22Rv1 (cell line): Measurements from ENCODE around the gene CMC2.

Experiments used
- H3K27ac ChIP-seq: fragments of 450-650 bp; 2 replicates; pipeline ENCODE4 v1.5.1; 2017
- ZFX ChIP-seq: fragments of 450-650 bp; IDR thresholded peaks from 2 replicates; pipeline ENCODE4 v1.6.1; 2017; ENCODE audit warnings: antibody characterized with exemption, borderline replicate concordance
- TF ChIP-seq, protein P1 (sequence below): fragments of 450-650 bp; IDR thresholded peaks from 2 replicates; pipeline ENCODE4 v1.5.1; 2017; ENCODE audit warnings: mild to moderate bottlenecking

The CMC2 gene

DNA sequence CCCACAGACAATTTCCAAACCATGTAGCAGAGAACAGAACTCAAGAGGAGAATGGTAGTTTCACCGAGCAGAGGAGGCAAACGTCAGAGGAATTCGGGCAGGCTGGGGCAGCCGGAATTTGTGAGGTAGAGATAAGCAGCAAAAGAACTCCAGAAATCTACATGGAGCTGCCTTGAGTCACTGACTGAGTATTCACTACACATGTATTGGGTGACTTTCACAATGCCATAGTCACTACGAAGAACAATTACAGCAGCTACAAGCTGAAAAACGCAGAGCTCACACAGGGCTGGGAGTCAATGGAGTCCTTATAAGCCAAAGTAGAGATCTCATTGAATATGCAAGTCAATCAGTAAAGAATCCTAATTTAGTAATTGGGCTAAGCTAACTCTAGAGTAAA lies 13.4 kb downstream of the CMC2 start:
- peak overlapping the region; percentile 68 for H3K27ac ChIP-seq
- TF ChIP-seq, protein P1, sequence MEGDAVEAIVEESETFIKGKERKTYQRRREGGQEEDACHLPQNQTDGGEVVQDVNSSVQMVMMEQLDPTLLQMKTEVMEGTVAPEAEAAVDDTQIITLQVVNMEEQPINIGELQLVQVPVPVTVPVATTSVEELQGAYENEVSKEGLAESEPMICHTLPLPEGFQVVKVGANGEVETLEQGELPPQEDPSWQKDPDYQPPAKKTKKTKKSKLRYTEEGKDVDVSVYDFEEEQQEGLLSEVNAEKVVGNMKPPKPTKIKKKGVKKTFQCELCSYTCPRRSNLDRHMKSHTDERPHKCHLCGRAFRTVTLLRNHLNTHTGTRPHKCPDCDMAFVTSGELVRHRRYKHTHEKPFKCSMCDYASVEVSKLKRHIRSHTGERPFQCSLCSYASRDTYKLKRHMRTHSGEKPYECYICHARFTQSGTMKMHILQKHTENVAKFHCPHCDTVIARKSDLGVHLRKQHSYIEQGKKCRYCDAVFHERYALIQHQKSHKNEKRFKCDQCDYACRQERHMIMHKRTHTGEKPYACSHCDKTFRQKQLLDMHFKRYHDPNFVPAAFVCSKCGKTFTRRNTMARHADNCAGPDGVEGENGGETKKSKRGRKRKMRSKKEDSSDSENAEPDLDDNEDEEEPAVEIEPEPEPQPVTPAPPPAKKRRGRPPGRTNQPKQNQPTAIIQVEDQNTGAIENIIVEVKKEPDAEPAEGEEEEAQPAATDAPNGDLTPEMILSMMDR, result no peak
- no peak for TF ChIP-seq ZFX

DNA sequence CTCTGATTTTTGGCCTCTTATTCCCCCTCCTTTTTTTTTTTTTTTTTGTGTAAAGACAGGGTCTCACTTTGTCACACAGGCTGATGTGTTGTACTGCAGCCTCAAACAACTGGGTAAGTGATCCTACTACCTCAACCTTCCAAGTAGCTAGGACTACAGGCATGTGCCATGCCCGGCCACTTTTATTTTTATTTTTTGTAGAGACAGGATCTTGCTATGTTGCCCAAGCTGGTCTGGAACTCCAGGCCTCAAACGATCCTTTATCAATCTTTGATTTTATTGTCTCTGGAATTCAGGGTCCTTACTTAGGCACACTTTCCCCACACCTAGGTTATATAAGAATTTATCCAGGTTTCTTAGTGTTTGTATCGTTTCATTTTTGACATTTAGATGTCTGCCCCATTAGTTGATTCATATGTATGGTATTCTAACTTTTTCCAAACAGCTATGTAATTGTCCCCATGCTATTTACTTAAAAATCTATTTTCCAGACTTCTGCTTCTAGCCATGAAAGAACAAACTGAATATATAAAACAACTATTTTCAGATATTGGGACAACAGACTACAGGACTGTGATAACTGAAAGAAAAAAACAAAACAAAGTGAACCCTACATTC lies 13.9 kb downstream of the CMC2 start:
- TF ChIP-seq, protein P1, result no peak
- no peak for TF ChIP-seq ZFX
- H3K27ac ChIP-seq, result peak overlapping the region; percentile 68

DNA sequence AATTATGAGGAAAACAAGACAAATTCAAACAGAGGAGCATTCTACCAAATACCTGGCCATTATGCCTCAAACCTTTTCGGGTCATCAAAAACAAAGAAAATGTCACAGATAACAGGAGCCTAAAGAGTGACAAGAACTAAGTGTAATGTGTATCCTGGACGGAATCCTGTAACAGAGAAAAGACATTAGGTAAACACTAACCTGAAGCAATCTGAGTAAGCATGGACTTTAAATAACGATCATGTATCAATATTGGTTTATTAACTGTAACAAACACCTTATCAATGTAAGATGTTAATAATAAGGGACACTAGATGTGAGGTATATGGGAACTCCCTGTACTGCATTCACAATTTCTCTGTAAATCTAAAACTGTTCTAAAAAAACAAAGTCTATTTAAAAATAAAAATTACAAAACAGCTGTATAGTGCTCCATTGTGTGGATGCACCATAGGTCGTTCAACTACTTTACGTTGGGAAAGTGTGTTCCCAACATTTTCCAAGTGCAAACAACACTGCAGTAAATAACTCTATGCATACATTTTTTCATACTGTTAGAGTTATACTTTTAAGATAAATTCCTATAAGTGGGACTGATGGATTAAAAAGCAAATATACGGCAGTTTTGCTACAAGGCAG lies 14.8 kb downstream of the CMC2 start:
- H3K27ac ChIP-seq, result peak overlapping the region; percentile 68
- TF ChIP-seq ZFX, result no peak
- TF ChIP-seq, protein P1, result no peak

DNA sequence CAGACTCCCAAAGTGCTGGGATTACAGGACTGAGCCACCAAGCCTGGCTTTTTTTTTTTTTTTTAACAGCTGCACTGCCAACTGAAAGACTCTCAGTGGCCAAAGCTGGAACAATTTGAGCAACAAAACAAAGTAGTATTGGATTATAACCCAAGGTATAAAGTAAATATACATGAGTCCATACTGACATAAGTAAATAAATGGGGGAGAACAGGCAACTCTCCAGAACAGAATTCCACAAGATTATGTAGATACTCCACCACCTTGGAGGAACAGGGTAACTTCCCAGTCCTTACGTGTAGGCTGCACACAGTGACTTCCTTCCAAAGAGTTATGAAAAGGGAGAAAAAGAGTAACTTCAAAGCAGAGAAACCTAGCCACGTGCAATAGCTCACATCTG lies 15.7 kb downstream of the CMC2 start:
- peak overlapping the region; percentile 68 for H3K27ac ChIP-seq
- TF ChIP-seq, protein P1, result no peak
- TF ChIP-seq ZFX, result no peak

DNA sequence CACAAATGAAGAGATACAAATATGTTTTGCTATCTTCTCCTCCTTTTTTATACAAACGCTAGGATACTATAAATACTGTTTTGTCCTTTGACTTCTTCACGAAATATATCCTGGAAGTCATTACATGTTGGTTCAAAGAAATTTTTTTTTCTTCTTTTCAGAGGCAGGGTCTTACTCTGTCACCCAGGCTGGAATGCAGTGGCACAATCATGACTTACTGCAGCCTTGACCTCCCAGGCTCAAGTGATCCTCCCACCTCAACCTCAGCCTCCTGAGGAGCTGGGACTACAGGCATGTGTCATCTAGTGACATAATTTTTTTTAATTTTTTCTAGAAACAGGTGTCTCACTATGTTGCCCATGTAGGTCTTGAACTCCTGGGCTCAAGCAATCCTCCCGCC lies 16.1 kb downstream of the CMC2 start:
- H3K27ac ChIP-seq, result peak overlapping the region; percentile 68
- TF ChIP-seq, protein P1, result no peak
- TF ChIP-seq ZFX, result no peak

DNA sequence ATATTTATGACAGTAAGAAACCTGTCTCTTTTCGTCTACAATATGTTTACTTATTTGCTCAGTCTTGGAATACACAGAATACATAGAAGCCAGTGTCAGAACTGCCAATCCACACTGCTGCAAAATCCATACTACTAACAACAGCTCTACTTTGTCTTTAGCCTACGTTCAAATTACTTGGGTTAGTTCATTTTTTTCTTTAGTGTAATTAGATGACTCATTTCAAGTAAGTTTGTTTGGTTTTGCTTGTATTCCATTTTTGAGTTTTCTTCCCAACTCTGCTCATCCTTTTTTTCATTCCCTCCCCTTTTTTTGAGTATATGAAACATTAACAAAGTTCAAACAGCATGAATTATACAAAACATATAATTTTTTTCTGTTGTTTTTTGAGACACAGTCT lies 16.9 kb downstream of the CMC2 start:
- peak overlapping the region; percentile 68 for H3K27ac ChIP-seq
- TF ChIP-seq, protein P1, result no peak
- TF ChIP-seq ZFX, result no peak

DNA sequence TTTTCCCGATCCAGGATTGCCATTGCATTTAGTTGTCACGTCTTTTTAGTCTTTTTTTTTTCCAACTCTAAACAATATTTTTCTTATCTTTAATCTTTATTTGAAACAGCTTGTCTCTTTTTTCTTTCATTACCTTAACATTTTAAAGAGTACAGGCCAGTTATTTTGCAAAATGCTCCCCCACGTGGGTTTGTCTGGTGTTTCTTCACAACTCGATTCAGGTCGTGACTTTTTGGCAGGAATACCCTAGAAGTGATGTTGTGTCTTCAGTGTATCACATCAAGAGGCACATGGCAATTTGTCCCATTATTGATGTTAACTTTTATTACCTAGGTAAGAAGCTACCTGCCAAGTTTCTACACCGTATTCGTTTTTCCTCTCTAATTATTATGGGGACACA lies 17.9 kb downstream of the CMC2 start:
- peak overlapping the region; percentile 68 for H3K27ac ChIP-seq
- no peak for TF ChIP-seq ZFX
- TF ChIP-seq, protein P1, result no peak
